HG03103 (cell line): ENCODE data around the gene COL4A2.

Source experiments
- ATAC-seq: cut with Tn5 transposase; IDR thresholded peaks from one replicate; pipeline ENCODE4 v1.9.1; 2021; ENCODE audit warnings: low read depth; ENCODE audit not compliant: unreplicated experiment

The COL4A2 gene

DNA sequence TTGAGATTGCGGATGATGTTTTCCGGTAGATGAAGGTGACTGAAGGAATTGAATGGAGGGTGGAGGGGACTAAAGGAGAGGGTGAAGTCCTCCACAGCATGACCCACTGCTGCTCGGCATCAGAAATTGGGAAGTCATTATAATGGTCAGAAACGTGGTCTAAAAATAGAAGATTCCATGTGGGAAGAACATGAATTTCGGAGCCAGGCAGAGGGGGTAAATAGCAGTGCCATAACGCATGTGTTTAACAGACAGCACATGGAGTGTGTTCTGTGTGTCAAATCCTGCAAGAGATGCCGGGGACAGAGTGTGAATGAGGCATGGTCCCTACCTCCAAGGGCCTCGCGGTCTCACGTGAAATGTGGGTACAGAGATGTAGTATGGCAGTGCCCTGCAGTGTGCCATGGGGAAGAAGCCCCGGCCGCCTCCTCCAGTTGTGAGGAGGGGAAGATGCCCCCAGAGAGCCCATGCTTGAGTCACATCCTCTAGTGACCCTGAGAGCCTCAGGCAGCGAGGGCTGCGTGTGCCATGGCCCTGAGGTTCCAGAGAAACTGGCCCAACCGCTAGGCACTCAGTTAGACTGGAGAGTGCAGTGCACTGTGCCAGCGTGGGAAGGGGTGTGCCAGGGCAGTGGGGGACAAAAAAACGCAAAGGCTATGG lies 106.1 kb downstream of the COL4A2 start:
- ATAC-seq: no peak

DNA sequence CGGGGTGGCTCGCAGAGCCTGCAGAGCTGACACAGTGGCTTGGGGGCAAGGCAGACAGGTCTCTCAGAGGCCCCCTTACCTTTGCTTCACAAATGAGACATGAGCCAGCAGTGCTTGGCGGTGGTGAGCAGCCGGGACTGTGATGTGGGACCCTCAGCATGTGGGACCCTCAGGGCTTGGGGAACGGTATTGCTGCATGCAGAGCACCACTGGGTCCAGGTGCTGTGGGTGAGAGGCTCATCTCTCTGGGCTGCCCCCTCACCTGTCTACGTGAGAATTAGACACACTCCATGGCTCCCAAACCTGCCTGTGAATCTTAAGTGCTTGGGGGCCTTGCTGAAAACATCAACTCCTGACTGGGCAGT lies 106.6 kb downstream of the COL4A2 start:
- ATAC-seq: no peak

DNA sequence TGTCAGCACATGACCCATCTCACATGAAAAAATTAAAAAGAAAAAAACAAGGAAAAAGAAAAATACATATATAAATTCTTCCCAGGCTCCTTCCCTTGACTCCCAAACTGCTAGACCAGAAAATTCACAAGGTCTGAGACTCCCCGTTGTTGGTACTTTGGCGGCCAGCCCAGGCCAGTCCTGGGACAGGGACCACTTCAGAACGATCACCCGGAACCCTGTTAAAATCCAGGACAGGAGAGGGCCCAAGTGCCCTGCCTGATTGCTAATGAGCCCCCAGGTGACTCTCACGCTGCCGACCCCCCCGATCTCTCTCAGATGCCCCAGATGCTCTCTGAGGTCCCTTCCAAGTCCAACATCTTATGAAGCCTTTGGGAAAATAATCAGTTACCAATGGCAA lies 107.2 kb downstream of the COL4A2 start:
- no peak for ATAC-seq

DNA sequence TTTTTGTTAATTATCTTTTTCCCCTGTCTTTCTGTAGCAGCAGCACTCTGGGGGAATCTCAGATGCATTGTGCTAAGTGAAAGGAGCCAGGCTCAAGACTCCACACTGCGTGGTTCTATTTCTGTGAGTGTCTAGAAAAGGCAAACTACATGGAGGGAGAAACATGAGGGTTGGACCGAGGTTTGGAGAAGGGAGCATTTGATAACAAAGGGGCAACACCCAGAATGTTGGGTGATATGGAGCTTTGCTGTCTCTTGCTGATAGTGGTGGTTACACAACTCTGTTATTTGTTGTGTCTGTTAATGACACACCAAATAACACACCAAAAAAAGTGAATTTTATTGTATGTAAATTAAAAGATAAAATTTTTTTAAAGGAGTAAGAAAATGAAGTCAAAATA lies 107.8 kb downstream of the COL4A2 start:
- ATAC-seq: no peak

DNA sequence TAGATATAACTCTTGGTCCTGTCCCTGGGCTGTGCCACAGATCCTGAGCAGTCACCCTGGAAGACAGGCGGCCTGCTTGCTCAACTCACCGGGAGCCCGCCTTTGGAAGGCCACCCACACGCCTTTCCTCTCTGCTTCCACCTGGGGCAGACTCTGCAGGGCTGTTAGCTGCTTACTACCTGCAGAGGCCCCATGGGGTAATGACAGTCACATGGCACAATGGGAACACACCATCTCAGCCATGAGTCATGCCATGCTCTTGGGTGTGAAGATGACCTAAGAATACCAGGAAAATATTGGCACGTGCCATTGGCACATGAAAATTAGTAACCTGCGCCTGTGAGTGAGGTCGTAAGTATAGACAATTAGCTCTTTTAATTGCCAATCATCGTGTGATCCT lies 108.6 kb downstream of the COL4A2 start:
- no peak for ATAC-seq

DNA sequence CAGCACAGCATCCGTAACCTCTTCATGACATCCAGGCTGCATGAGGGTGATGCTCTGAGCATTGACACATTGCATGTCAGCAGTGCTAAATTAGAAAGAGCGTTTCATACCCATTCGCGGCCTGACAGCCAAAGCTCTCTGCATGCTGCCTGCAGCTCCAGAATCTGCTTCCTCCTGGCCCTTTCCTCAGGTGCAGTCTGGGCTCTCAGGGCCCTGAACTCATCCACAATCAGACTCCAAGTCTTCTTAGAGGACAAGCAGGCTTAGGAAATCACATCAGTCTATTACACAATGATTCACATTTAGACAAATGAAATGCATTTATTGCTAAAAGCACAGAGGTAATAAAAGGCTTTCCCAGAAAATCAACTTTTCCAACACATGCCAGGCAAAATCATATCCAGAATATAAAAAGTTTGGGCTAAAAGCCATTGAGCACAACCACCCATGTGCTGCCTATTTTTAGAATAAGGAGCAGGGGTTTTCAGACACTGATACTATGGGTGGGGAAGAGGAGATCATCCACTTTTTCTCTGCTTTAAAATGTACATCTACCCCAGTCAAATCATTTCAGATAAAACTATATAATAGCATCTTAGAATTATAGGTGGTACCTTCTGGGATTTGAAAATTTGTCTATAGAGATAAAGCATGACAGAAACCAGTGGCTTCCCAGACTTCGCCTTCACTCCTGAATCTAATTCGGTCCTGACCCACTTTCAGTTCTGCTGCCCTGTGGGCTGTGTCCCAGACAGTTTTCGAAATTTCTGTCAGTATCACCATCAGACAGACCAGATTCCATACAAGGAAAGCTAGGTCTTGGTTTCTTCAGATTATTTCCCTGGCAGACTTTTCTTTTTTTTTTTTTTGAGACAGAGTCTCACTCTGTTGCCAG lies 109.3 kb downstream of the COL4A2 start:
- ATAC-seq: no peak

DNA sequence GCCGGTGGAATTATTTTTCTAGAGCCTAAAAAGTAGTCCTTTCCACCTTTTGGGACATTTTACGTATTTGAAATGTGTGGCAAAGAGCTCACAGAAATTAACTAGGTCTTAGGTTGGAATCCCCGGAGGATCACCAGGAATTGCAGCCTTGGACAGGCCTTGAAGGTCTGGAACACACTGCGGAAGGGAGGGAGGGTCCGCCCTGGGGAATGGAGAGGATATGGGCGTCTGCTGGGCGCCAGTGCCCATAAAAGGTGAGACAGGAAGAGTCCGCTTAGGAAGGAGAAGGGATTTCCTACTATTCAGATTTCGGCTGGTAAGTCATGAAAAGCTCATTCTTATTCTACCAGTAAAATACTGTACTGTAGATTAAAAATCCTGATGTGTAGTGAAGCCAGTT lies 111.9 kb downstream of the COL4A2 start:
- no peak for ATAC-seq

DNA sequence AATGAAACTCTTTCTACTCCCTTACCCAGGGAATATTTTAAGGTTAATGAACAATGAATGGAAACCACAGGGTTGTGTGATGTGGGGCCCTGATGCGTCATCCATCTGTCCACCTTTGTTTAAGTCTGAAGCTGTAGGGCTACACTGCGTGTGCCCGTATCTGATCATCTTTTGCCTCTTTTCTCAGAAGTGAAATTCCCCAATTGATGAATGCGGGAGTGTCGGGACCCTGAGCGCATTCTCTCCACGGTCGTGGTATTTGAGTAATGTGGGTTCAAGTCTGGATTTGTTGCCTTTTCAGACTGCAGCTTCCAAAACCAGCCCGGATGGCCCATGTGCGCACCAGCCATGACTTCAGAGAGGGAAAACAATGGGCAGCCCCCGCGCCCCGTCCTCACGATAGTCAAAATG lies 112.3 kb downstream of the COL4A2 start:
- no peak for ATAC-seq

DNA sequence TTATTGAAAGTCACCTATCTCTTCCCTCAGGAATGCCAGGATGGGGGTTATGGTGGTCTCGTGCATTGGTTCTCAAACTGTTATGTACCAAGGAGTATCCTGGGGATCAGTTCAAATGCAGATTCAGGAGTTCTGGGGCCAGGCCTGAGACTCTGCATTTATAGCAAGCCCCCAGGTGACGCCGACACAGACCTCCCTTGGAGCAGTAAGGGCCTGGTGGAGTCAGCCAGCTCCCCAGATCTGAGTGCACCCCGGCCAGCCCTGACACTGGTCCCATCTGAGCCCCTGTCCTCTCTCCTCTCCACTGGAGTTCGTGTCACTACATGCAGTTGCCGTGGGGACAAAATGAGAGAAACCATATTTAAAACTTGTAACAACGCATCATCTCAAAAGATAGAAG lies 112.9 kb downstream of the COL4A2 start:
- no peak for ATAC-seq

DNA sequence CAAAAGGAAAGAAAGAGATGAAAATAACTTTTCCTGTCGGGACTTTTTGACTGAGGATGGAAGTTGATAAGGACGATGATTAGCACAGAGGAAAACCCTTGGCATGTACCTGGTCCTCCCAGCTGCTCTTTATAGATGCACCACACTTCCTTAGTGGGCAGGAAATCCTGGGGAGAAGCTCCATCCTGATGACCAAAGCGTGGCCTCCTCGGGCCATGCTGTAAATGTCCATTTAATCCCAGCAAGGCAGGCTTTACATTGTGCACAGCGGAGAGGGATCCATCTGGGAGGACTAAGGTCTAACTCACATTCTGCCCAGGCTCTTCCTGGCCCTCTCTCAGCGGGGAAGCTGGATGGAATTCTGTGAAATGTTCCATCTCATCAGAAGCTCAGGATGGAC lies 113.5 kb downstream of the COL4A2 start:
- ATAC-seq: no peak

DNA sequence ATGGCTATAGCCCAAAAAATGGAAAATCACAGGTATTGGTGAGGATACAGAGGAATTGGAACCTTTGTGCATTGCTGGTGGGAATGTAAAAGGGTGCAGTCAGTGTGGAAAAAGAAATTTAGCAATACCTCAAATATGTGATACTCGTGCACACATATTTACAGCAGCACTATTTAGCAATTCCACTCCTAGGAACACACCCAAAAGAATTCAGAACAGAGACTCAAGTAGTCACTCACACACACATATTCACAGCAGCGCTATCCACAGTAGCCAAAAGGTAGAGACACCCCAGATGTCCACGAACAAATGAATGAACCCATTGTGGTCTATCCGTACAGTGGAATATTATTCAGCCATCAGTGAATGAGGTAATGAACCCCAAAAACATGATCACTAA lies 114.0 kb downstream of the COL4A2 start:
- ATAC-seq: no peak

DNA sequence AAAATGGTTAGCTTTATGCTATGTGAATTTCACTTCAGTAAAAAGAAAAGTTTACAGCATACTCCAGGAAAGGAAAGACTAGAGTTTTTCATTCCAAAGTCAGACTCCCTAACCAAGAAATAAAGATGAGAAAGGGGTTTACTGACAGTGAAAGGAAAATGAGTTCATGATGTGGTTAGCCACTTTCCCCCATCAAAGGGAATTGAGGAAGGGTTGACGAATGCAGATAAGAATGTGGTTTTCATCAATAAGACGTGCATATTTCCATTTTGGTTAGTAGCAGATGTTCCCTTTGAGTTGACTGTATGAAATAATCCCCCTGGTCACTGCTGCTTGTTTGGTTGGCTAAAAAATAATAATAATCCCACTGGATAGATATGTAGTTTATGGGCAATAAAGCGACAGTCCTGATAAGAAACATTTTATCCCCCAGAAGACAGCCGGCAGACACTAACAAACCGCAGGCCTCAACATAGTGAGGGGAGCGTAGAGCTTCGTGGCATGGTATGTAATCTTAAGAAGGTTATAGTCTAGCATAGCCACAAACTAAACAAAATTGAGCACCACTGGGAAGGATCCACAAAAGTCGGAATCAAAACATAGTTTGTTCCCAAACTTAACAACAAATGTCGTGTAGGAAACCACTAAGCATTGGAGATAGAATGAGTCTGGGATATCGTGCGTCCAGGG lies 114.8 kb downstream of the COL4A2 start:
- no peak for ATAC-seq

DNA sequence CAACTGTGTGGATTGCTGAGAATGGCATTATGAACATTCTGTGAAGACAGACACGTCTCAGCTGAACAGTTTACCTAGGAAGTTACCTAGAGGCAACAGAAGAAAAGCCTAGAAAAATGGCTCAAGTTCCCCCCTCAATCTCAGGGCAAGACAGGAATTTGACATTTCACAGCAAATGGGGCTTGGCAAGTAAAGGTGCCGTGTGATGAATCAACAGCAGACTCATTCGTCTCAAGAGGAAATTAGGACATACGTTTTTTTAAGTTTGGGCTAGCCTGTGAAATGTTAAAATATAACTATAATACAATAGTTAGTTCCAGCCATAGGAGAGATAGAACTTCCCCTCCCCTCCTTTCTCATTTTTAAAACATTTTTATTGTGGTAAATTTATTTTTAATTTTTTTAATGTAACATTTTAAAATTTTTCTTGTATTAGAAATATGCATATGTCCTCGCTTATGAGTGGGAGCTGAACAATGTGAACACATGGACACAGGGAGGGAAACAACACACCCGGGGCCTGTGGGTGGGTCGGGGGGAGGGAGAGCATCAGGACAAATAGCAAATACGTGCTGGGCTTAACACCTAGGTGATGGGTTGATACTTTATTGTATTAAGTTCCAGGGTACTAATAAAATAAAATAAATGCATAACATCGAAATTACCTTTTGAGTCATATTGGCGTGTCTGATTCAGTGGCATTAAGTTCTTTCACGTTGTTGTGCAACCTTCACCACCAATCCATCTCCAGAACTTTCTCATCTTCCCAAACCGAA lies 116.0 kb downstream of the COL4A2 start:
- ATAC-seq: no peak

DNA sequence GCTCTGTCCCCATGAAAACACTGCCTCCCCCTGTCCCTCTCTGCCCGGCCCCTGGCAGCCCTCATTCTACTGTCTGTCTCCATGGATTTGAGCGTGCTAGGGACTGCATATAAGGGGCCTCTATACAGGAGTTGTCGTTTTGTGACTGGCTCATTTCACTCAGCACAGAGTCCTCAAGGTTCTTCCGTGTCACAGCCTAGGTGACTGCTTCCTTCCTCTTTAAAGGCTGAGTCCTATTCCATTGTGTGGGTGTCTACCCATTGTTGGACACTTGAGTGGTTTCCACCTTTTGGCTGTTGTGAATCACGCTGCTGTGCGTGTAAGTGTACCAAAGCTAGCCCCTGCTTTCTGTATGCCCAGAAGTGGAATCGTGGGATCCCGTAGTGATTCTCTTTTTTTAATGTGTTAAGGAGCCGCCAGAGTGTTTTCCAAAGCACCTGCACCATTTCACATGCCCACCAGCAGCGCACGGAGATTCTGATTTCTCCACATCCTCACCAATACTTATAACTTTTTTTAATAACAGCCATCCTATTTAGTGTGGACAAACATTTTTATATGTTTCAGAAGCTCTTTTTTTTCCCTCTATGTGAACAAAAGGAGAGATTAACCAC lies 116.7 kb downstream of the COL4A2 start:
- ATAC-seq: no peak

DNA sequence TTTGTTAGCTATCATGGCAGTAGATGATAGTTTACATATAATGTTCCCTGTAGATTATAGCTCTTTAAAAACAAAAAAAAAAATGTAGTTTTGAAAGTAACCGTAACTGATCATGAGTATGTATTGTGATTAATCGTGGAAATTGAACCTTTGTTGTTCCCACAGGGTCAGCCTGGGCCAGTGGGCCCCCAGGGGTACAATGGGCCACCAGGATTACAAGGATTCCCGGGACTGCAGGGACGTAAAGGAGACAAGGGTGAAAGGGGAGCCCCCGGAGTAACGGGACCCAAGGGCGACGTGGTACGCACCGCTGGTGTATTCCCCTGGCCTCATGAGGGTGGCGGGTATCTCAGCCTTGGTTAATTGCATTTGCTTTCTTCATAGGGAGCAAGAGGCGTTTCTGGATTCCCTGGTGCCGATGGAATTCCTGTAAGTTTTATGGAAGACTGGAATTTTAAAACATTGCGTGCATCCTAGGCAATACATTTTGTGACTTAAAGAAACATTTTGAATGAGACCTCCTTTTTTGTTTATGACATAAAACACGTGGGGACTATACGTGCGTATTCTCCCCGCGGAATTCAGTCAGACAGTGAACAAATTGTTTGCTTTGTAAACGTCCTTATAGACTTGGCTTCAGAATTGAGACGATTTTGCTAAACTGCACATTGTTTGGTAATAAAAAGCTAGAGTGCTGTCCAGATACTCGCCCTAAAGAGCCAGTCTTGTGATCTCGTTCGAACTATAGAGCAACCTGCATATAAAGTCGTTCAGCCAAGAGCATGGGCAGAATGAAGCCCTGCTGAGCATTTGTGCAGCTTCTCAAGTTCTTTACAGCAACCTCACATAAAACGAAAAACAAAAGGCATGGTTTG lies 117.7 kb downstream of the COL4A2 start:
- no peak for ATAC-seq

DNA sequence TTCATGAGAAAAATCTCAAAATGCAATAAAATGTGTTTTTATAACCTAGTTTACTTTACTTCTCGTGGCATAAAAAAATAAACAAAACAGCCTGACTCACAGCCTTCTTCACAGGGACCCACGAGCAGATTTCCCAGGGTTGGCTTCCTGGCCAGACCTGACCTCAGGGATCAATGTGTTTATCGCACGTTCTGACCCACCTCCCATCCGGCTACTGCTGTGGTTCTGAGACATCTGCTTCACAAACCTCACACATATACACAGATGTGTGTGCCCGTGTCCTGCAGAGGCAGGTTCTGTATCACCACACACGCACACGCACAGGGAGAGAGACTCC lies 118.3 kb downstream of the COL4A2 start:
- no peak for ATAC-seq

DNA sequence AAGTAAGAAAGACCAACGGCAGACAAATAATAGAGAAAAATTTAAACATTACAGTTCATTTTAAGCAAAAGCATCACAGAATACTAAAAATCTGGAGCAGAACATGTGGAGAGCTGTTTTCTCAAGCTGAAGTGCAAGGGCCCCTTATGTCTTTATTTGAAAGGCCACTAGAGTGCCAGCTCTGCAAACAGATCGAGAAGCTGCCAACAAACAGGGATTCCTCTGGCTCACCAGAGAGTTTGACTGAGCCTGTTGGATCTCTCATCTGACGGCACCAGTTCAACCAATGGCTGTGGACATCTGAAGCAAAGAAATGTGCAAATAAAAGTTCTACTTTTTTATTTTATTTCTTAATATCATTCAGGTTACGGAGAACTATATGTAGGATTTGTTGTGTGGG lies 119.7 kb downstream of the COL4A2 start:
- ATAC-seq: no peak

DNA sequence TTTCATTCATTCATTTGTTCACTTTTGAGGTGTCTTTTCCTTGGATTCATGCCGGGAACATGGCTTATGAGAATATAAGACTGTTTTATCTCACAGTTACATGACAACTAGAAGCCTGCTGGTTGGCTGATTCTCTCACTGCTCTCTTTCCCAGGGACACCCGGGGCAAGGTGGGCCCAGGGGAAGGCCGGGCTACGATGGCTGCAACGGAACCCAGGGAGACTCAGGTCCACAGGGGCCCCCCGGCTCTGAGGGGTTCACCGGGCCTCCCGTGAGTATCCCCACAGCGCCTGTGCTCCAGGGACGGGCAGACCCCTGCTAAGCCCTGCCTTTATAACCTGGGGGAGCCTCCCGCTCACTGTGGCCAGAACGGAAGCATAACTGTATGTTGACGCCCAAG lies 121.2 kb downstream of the COL4A2 start:
- no peak for ATAC-seq
